NOMO-1 treated with dmso at 0.1 percent for 144 hours (cell line): ENCODE data around the gene YAP1.
A peak's percentile ranks its signal among the peaks of the same experiment; 100 is the strongest.
"Not testable (repeated sequence)": the region's sequence is repeated elsewhere in the genome, so short reads cannot be mapped to it uniquely, and the experiment has no call there.

Source experiments
- DNase-seq: peaks from one replicate; lab custom pipeline; 2025; ENCODE audit not compliant: unreplicated experiment; lab: John Stamatoyannopoulos, UW

Gene YAP1

DNA sequence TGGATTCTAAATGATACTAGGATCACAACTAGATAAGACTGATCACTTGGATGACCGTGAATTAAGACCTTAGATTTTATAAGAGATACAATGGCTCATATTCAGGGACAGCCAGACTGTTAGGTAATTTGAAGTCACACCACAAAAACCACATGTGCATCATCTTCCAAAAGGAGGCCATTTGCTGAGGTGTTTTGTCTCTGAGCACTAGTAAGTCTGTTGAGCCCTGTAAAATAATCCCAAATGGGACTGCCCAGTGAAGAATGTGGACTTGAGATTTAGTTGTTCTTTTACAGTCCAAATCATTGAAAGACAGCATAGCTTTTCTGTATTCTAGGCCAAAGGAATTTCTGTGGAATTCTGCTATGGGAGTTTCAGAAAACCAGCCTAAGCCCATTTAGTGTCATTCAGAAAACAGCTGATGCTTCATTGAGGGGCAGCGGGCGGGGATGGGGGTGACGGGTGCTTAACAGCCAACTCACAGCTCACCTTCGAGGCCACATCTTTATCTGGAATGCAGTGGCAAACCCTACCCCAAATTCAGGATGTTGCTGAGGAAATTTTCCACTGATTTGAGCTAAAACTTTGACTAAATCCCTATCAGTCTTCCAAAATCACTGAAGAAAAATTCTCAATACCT lies 127.0 kb downstream of the YAP1 start:
- no peak for DNase-seq

DNA sequence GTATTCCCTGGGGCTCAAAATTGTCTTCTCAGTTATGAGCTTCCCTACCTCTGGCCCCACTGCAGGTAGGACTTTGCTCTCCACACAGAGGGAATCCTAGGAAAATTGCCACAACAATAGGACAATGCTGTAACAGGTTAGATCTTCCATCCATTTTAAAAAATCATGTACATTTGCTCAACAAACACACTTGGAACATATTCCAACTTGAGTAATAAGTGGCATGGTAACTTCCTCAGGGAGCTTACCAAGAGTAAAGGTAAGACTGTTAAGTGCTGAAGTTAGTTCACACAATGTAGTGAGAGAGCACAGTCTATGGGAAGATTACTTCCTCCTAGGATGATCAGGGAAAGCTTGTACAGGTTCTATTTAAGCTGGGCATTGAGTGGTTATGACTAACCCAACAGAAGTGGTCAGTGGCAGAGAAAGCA lies 128.2 kb downstream of the YAP1 start:
- no peak for DNase-seq

- DNase-seq, result no peak
Observed at GRCh38 chr11:102239448-102239847, 129.2 kb downstream of the YAP1 start.

GRCh38 chr11:102239911-102240310 lies 129.7 kb downstream of the YAP1 start:
- DNase-seq, result no peak

- DNase-seq, result no peak
Observed at GRCh38 chr11:102240502-102240901, 130.3 kb downstream of the YAP1 start.

DNA sequence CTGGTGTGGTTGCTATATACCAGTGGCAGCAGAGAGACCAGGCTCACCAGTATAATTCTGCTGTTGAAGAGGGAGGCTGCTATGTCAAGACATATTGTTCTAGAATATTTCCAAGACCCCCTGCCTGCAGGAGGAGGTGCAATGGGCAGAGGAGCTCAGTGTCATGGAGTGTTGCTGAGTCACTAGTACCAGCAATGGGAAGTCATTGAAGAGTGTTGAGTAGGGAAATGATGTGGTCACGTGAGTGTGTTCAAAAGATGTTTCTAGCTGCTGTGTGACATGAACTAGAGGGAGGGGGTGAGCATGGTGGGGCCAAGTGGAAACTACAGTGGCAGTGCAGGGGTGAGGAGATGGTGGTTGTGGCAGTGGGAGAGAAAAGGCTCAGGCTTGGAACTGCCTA lies 130.8 kb downstream of the YAP1 start:
- DNase-seq, result no peak

GRCh38 chr11:102243399-102243884 lies 133.2 kb downstream of the YAP1 start:
- no peak for DNase-seq

GRCh38 chr11:102244681-102245409 lies 134.6 kb downstream of the YAP1 start:
- no peak for DNase-seq

- no peak for DNase-seq
Observed at GRCh38 chr11:102251423-102251822, 141.2 kb downstream of the YAP1 start.

- DNase-seq, result no peak
Observed at GRCh38 chr11:102252339-102252891, 142.2 kb downstream of the YAP1 start.

DNA sequence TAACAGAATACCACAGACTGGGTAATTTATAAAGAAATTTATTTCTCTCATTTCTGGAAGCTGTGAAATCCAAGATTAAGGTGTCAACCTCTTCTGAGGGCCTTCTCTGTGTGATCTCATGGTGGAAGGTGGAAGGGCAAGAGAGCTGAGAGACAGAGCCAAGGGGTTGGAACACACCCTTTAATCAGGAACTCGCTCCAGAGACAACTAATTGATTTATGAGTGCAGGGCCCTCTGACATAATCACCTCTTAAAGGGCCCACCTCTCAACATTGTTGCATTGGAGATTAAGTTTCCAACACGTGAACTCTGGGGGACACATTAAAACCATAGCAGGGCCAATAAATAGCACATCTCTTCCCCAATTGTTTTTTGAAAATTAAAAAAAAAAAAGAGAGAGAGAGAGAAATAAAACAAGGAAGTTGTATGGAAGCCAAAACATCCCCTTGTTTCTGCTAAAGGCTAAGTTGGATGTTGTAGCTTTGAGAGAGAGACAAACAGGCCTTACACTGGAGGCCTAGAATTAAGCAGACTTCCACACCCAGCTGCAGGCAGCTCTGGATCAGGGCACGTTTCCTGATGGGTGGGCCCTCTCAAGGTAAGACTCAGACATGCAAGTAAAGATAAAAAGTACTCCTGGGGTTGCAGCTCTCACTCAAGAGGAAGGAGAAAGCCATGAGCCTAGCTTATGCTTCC lies 142.9 kb downstream of the YAP1 start:
- DNase-seq, result no peak

- no peak for DNase-seq
Observed at GRCh38 chr11:102254047-102254446, 143.8 kb downstream of the YAP1 start.

GRCh38 chr11:102256251-102256650 lies 146.0 kb downstream of the YAP1 start:
- DNase-seq, result no peak

GRCh38 chr11:102260241-102260640 lies 150.0 kb downstream of the YAP1 start:
- DNase-seq, result no peak

DNA sequence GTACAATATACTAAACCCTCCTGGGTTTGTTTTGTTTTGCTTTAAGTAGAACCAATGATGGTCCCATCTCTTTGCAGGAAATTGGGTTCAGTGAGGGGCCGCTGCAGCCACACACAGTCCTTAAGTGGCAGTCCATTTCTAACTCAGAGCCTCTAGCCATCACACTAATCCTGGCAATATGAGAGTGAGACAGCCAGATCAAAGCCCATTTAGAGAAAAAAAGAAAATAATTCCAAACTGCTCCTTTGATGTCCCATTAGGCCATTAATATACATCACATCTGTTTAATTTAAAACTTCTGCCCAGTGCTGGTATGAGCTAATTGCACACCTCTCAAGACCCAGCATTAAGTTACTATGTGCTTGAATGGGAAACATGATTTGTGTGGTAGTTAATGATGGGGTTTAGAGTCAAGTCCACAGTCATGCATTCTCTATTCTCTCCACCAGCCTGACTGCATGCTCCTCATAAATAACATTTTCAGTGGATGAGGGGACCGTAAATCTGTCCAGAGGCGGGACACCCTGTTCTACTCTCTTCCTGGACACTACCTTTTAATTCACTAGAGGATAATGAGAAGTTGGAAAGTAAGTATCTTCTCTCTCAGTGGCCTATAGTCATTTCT lies 153.2 kb downstream of the YAP1 start:
- DNase-seq, result no peak

- not testable (repeated sequence) for DNase-seq
Observed at GRCh38 chr11:102264704-102265103, 154.5 kb downstream of the YAP1 start.

DNA sequence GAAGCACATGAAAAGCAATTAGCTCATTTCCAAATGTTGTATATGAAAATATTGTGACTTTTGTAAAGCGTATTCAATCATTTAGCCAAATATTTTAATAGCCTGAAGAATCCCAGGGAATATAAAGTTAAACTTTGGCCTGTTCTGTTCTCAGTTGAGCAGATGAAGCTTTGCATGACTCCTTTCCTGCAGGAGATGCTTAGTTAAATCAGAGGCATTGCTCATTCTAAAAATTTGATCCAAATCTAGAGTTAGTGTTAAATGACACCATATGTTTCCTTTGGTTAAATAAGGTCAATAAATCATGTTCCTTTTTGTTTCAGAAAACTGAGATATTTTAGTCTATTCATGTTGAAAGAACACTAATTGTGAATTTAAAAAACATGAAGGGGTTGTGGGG lies 155.9 kb downstream of the YAP1 start:
- DNase-seq, result no peak

GRCh38 chr11:102267609-102268008 lies 157.4 kb downstream of the YAP1 start:
- DNase-seq, result no peak

DNA sequence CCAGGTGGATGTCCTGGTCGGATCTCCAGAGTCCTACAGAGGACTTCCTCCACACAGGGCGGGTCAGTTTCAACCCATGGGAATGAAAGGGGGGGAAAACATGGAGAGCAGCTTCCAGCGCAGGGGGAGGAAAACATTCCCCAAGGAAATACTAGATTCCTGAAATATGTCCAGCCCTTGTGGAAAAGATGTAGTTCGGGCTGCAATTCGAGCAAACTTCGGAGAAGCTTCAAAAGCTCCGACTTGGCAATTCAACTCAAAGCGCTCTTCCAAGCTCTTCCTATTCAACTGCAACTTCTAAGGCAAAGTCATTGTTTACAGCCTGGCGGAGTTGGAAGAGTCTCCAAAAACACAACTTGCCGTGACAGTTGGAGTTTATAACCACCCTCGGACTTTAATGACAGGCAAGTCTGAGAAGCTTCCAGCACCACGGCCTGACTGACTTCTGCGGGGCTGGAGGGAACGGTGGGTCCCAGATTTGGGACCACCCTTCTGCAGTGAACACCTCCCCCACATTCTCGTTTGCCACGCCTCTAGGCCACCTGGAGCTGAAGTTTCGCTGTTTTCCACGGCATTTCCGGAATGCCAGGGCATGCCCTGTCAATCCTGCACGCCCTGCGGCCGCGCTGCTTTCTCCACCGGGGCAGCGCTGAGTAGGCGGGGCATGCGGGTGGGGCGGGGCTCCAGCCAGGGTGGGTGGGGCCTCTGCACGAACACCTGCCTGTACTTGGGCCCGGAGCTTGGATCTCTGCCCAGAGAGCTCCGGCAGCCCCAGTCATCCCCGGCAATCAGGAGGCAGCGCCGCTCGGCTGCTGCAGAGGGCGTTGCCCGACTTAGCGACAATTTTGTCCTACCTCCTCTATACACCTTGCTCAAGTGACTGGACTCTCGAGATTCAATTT lies 158.1 kb downstream of the YAP1 start:
- DNase-seq, result peak; percentile 70

DNA sequence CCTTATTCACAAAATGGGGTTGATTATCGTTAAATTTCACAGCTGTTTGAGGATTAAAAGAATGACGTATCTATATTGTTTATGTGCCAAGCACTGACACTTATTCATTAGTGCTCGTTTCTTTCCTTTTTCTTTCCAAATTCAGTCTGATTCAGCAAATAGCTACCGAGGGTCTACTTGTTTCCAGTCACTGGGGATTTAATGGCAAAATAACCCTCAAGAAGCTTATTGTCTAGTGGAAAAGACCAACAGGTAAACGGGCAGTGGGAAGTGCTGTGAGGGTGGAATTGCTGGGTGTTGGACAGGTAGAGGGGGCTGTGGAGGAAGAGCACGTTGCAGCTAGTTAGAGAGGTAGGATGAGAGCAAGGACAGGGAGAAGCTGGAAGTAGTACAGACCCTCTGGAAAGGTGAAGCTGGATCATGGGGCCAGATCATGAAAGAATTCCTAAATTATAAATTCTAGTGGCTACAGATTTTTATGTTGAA lies 158.8 kb downstream of the YAP1 start:
- DNase-seq, result no peak
